Glutamatergic neuron (in vitro differentiated cells): ENCODE data around the gene LACRT. TPM values are rescaled to one million over a fixed set of nuclear protein-coding genes. Genes with fewer than 3 reads are reported as not detected.
A peak's percentile ranks its signal among the peaks of the same experiment; 100 is the strongest.
"Not testable (repeated sequence)": the region's sequence is repeated elsewhere in the genome, so short reads cannot be mapped to it uniquely, and the experiment has no call there.

Experiments
- DNase-seq: peaks from one replicate; pipeline ENCODE4 v3.0.0; 2022
- H3K27ac Mint-ChIP-seq: one replicate; pipeline ENCODE4 v1.8.0; 2020; ENCODE audit warnings: mild to moderate bottlenecking, mixed read lengths, inconsistent platforms; ENCODE audit not compliant: unreplicated experiment
- H3K27me3 Mint-ChIP-seq: one replicate; pipeline ENCODE4 v1.8.0; 2020; ENCODE audit warnings: mild to moderate bottlenecking, moderate library complexity, mixed read lengths, inconsistent platforms; ENCODE audit not compliant: unreplicated experiment
- H3K36me3 Mint-ChIP-seq: one replicate; pipeline ENCODE4 v1.8.0; 2020; ENCODE audit warnings: mild to moderate bottlenecking, mixed read lengths, inconsistent platforms; ENCODE audit not compliant: unreplicated experiment
- H3K4me1 Mint-ChIP-seq: one replicate; pipeline ENCODE4 v1.8.0; 2020; ENCODE audit warnings: mild to moderate bottlenecking, low read depth, mixed read lengths, inconsistent platforms; ENCODE audit not compliant: unreplicated experiment
- H3K4me3 Mint-ChIP-seq: one replicate; pipeline ENCODE4 v1.8.0; 2020; ENCODE audit warnings: mild to moderate bottlenecking, mixed read lengths, inconsistent platforms; ENCODE audit not compliant: unreplicated experiment
- H3K9me3 Mint-ChIP-seq: one replicate; pipeline ENCODE4 v1.8.0; 2020; ENCODE audit warnings: mild to moderate bottlenecking, moderate library complexity, mixed read lengths, inconsistent platforms; ENCODE audit not compliant: unreplicated experiment
- total RNA-seq: library from RNA; stranded (reverse); fragmentation: NEBNext Ultra II Directional; extraction: Animal tissue kit (Norgen Biotek cat#: 25700); gene quantifications from one replicate; pipeline ENCODE4 v1.2.1, GENCODE V29; 2021; ENCODE audit not compliant: unreplicated experiment
- TF ChIP-seq, protein P1 (sequence below): fragments of 200-600 bp; sonication (generic); IDR thresholded peaks from one replicate; pipeline ENCODE4 v1.5.0; 2021; ENCODE audit not compliant: partially characterized antibody, unreplicated experiment

Gene LACRT
- total RNA-seq, 1 donor from 2014 or later: not detected

DNA sequence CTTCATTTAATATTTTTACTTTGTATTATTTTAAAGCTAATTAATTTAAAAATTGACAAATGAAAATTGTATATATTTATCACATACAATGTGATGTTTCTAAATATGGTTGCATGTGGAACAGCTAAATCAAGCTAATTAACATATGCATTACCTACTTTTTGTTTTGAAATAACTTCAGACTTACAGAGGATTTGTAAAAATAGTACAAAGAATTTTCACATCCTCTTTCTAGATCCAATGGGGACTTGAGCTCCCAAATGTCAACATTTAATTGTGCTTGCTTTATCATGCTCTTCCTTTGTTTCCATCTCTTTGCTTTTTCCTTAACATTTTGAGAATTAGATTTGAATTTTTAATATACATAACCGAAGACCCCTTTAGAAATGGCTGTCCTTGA lies 6.9 kb upstream of the LACRT start:
- TF ChIP-seq, protein P1, sequence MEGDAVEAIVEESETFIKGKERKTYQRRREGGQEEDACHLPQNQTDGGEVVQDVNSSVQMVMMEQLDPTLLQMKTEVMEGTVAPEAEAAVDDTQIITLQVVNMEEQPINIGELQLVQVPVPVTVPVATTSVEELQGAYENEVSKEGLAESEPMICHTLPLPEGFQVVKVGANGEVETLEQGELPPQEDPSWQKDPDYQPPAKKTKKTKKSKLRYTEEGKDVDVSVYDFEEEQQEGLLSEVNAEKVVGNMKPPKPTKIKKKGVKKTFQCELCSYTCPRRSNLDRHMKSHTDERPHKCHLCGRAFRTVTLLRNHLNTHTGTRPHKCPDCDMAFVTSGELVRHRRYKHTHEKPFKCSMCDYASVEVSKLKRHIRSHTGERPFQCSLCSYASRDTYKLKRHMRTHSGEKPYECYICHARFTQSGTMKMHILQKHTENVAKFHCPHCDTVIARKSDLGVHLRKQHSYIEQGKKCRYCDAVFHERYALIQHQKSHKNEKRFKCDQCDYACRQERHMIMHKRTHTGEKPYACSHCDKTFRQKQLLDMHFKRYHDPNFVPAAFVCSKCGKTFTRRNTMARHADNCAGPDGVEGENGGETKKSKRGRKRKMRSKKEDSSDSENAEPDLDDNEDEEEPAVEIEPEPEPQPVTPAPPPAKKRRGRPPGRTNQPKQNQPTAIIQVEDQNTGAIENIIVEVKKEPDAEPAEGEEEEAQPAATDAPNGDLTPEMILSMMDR: no peak
- Mint-ChIP-seq H3K9me3 (no peaks in the 10 kb centered on the region), H3K27me3 (peaks cover 4% of the 10 kb centered on the region), H3K4me1 (peaks cover 4% of the 10 kb centered on the region), H3K36me3 (no peaks in the 10 kb centered on the region), H3K4me3 (no peak overlapping the region), H3K27ac (no peak overlapping the region)
- DNase-seq: no peak

DNA sequence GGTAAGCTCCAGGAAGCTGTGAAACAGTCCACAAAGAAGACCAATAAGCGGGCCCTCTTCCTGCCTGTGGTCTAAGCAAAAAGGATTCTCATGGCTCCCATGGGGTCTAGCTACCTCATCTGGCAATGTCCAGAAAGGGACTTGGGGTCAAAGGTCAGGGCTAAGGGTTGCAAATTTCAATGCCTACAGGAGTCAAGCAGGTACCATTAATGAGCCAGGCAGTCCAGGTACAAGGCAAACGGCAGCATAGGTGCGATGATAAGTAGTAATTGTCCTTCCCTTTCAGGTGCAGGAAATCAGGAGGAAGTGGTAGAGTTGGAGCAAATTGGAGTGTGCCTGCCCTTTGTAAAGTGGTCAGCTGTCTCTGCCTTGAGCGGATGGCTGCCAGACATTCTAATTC lies 6.4 kb upstream of the LACRT start:
- H3K27ac Mint-ChIP-seq: no peak overlapping the region
- H3K36me3 Mint-ChIP-seq: no peaks in the 10 kb centered on the region
- H3K4me3 Mint-ChIP-seq: no peak overlapping the region
- TF ChIP-seq, protein P1: no peak
- DNase-seq: no peak
- peaks cover 4% of the 10 kb centered on the region for H3K4me1 Mint-ChIP-seq
- H3K9me3 Mint-ChIP-seq: no peaks in the 10 kb centered on the region
- H3K27me3 Mint-ChIP-seq: peaks cover 4% of the 10 kb centered on the region

DNA sequence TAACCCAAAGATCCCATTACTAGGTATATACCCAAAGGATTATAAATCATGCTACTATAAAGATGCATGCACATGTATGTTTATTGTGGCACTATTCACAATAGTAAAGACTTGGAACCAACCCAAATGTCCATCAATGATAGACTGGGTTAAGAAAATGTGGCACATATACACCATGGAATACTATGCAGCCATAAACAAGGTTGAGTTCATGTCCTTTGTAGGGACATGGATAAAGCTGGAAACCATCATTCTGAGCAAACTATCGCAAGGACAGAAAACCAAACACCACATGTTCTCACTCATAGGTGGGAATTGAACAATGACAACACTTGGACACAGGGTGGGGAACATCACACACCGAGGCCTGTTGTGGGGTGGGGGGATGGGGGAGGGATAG lies 4.4 kb upstream of the LACRT start:
- H3K36me3 Mint-ChIP-seq, H3K27me3 Mint-ChIP-seq, DNase-seq, H3K9me3 Mint-ChIP-seq, H3K27ac Mint-ChIP-seq, H3K4me3 Mint-ChIP-seq, H3K4me1 Mint-ChIP-seq: not testable (repeated sequence)

DNA sequence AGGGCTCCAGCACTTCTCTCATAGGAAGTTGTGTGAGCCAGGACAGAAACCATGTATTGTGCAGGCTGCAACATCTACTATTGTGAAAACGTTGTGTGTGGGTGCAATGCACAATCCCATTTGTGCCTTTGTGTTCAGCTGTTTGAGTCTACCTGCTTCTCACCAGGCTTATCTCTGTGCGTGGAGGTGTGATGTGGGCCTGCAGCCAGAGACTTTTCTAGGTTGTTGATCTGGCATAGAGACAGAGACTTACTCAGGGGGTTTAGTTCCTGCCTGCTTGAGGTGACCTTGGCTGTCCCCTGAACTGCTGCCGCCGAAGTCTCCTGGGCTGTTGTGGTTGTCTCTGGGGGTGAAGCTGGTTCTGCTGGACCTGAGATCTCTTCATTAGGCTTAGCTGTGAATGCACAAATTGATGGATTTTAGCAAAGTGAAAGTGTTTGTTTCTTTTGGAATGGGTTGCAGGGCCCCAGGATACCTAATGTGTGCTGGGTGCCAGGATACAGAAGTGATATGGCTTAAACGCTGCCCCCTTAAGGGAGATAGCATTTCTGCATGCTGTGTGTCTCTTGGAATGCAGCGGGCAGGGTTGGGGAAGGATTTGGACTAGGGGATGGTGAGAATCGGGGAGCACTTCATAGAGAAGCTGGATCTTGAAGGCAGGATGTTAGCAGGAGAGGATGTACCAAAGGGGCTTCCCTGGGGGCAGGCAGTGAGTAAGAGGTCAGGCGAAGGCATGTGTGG lies 2.5 kb downstream of the LACRT start:
- H3K4me3 Mint-ChIP-seq: no peak overlapping the region
- peaks cover 6% of the 10 kb centered on the region for H3K9me3 Mint-ChIP-seq
- H3K36me3 Mint-ChIP-seq: peaks cover 10% of the 10 kb centered on the region
- H3K4me1 Mint-ChIP-seq: no peaks in the 10 kb centered on the region
- DNase-seq: no peak
- H3K27ac Mint-ChIP-seq: no peak overlapping the region
- TF ChIP-seq, protein P1: peak; percentile 9
- peaks cover 4% of the 10 kb centered on the region for H3K27me3 Mint-ChIP-seq

DNA sequence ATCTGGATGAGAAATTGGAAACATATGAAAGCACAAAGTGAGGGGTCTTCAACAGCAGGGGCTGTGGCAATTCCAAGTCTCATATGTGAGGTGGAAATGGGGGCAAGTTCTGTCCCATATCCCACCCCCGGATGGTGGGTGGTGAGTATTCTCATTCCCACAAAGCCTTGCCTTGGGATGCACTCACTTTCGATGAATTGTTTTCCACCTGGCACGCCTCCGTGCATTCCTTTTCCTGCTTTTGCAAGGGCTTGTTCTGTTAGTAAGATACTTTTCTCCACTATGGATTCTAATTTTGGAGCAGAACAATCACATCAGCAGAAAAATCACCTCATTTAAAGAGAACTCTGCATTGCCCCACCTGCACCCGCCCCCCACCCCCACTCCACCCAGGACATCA lies 3.1 kb downstream of the LACRT start:
- no peak for DNase-seq
- Mint-ChIP-seq H3K27ac (no peak overlapping the region), H3K27me3 (peaks cover 2% of the 10 kb centered on the region), H3K4me1 (no peaks in the 10 kb centered on the region), H3K36me3 (peaks cover 16% of the 10 kb centered on the region), H3K9me3 (peaks cover 12% of the 10 kb centered on the region), H3K4me3 (no peak overlapping the region)
- TF ChIP-seq, protein P1: no peak
